Fibroblast of lung (primary cell): ENCODE data around the gene SPTB.

Source experiments
- CTCF ChIP-seq, 2 donors: IDR thresholded peaks in 1 of 2; conservative IDR thresholded peaks in 1 of 2; 1 replicate in 1 of 2; 2 replicates in 1 of 2; pipeline ENCODE4 v1.5.1; 2011 to 2012; ENCODE audit warnings: low read length in 2 of 2, control low read depth in 1 of 2, inconsistent platforms in 1 of 2, low read depth in 1 of 2, mild to moderate bottlenecking in 1 of 2
- EZH2 ChIP-seq: IDR thresholded peaks from 2 replicates; pipeline ENCODE4 v1.5.1; 2012; ENCODE audit warnings: low read length, control low read depth, mild to moderate bottlenecking; ENCODE audit errors: missing control alignments

DNA sequence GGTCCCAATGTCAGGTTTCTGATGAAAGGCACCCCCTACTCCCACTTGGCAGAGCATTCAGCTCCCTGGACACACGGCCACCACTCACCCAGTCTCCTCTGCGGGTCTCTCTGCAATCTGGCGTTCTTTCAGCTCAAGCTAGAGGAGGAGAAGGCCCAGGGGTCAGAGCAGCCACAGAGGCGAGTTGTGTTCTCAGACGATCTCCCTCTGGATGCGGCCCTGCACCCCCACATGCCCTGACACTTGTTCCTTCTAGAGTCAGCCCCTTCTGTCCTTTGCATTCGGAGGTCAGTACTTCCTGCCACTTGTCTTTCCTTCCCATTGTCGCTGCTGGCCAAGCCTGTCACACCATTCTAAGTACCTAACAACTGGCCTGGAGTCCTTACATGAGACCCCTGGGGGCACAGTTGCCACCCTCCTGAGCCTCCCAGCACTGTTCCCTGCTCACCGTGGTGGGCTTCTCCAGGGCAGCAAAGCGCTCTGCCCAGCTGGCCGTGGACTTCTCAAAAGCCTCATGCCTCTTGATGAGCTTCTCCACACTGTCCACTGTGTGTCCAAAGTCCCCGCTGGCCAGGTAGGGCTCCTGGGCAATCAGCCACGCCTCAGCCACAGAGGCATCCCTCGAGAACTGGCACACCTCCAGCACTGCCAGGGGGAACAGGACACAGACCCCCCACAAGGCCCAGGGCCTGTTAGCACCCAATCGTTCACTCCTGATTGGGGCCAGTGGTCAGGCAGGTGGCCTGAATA lies 112.3 kb downstream of the SPTB start:
- TF ChIP-seq CTCF (conservative IDR thresholded peaks at IDR 0.05 in 1 of 2, IDR thresholded peaks at IDR 0.05 in 1 of 2; ENCODE audit: low read depth in 1 of 2, low read length in 2 of 2) (no peak), EZH2 (no peak)
